ENCODE data around the gene LEPROT.

DNA sequence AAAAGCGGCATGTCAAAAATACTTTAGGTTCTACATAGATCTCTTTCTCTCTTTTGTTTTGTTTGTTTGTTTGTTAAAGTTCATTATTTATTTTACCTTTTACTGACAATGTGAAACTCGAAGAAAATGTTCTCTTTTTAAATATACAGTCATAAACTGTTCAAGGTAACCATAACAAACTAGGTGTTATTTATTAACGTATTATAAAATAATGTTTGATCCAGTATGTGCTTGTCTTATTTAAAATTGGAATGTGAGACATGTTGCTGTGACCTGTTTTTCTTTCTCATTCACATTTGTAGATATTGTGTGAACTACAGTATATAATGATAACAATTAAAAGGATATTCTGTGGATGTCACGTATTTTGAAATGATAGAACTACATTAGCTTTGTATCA is 5.9 kb upstream of the LEPROT start:
- TF ChIP-seq, protein P1, sequence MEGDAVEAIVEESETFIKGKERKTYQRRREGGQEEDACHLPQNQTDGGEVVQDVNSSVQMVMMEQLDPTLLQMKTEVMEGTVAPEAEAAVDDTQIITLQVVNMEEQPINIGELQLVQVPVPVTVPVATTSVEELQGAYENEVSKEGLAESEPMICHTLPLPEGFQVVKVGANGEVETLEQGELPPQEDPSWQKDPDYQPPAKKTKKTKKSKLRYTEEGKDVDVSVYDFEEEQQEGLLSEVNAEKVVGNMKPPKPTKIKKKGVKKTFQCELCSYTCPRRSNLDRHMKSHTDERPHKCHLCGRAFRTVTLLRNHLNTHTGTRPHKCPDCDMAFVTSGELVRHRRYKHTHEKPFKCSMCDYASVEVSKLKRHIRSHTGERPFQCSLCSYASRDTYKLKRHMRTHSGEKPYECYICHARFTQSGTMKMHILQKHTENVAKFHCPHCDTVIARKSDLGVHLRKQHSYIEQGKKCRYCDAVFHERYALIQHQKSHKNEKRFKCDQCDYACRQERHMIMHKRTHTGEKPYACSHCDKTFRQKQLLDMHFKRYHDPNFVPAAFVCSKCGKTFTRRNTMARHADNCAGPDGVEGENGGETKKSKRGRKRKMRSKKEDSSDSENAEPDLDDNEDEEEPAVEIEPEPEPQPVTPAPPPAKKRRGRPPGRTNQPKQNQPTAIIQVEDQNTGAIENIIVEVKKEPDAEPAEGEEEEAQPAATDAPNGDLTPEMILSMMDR (IDR thresholded peaks at IDR 0.05): no peak
- TF ChIP-seq POLR2A (IDR thresholded peaks at IDR 0.05) (no peak), EP300 (IDR thresholded peaks at IDR 0.05) (no peak)

Data from ovary (tissue), 3 donors.